Neural crest cell (in vitro differentiated cells): ENCODE data around the gene ITPR3. TPM values are rescaled to one million over a fixed set of nuclear protein-coding genes. Genes with fewer than 3 reads are reported as not detected.

ENCODE experiments used
- DNase-seq: peaks from one replicate; pipeline ENCODE4 v3.0.0; 2021; ENCODE audit warnings: low read depth, mixed read lengths, low spot score
- H3K27ac Mint-ChIP-seq: one replicate; pipeline ENCODE4 v1.8.0; 2021; ENCODE audit warnings: mild to moderate bottlenecking, mixed read lengths; ENCODE audit not compliant: unreplicated experiment
- H3K27me3 Mint-ChIP-seq: 2 replicates; pipeline ENCODE4 v1.8.0; 2021; ENCODE audit warnings: low read depth, mild to moderate bottlenecking, mixed read lengths
- H3K36me3 Mint-ChIP-seq: 2 replicates; pipeline ENCODE4 v1.8.0; 2021; ENCODE audit warnings: low read depth, mild to moderate bottlenecking, mixed read lengths
- H3K4me1 Mint-ChIP-seq: 2 replicates; pipeline ENCODE4 v1.8.0; 2021; ENCODE audit warnings: mixed read lengths
- H3K4me3 Mint-ChIP-seq: one replicate; pipeline ENCODE4 v1.8.0; 2021; ENCODE audit warnings: mild to moderate bottlenecking, mixed read lengths
- H3K9me3 Mint-ChIP-seq: 2 replicates; pipeline ENCODE4 v1.8.0; 2021; ENCODE audit warnings: mixed read lengths
- CTCF ChIP-seq: fragments of 200-600 bp; sonication (generic); conservative IDR thresholded peaks from 2 replicates; pipeline ENCODE4 v1.5.0; 2021; ENCODE audit warnings: antibody characterized with exemption, mild to moderate bottlenecking
- total RNA-seq: library from RNA; stranded (reverse); gene quantifications from 2 replicates; pipeline ENCODE4 v1.2.1, GENCODE V29; 2021

The ITPR3 gene
- total RNA-seq, 1 donor from 2014 or later: 16.0 TPM

DNA sequence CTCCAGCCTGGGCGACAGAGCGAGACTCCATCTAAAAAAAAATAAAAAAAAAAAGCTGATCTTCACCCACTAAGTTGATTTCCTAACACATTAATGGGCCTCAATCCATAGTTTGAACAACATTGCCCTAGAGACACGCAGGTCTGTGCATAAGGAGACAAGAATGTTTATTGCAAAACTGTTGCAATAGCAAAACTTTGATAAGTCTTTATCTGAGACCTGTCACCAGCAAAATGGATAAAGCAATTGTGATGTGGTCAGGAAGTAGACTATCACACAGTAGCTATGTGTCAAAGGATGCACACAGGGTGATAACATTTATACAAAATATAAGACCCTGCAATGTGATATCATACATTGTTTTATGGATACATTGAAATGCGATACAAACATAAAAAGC lies 4.2 kb upstream of the ITPR3 start:
- Mint-ChIP-seq H3K9me3 (no peaks in the 10 kb centered on the region), H3K36me3 (no peaks in the 10 kb centered on the region), H3K4me3 (no peak overlapping the region), H3K27ac (no peak overlapping the region), H3K27me3 (peaks cover 28% of the 10 kb centered on the region), H3K4me1 (peaks cover 32% of the 10 kb centered on the region)
- TF ChIP-seq CTCF: no peak
- DNase-seq: no peak

- Mint-ChIP-seq H3K27ac (no peak overlapping the region), H3K27me3 (peaks cover 52% of the 10 kb centered on the region), H3K4me3 (peak overlapping the region; percentile 96), H3K4me1 (peaks cover 33% of the 10 kb centered on the region), H3K9me3 (no peaks in the 10 kb centered on the region), H3K36me3 (no peaks in the 10 kb centered on the region)
- no peak for DNase-seq
- peak; percentile 33 for TF ChIP-seq CTCF
These were observed 1.8 kb upstream of the ITPR3 start for GRCh38 chr6:33619166-33619840.

GRCh38 chr6:33620158-33620855 lies 815 bp upstream of the ITPR3 start:
- H3K4me1 Mint-ChIP-seq: peaks cover 33% of the 10 kb centered on the region
- H3K9me3 Mint-ChIP-seq: no peaks in the 10 kb centered on the region
- no peaks in the 10 kb centered on the region for H3K36me3 Mint-ChIP-seq
- H3K27me3 Mint-ChIP-seq: peaks cover 58% of the 10 kb centered on the region
- peak overlapping the region; percentile 92 for H3K27ac Mint-ChIP-seq
- TF ChIP-seq CTCF: no peak
- peak overlapping the region; percentile 96 for H3K4me3 Mint-ChIP-seq
- no peak for DNase-seq

DNA sequence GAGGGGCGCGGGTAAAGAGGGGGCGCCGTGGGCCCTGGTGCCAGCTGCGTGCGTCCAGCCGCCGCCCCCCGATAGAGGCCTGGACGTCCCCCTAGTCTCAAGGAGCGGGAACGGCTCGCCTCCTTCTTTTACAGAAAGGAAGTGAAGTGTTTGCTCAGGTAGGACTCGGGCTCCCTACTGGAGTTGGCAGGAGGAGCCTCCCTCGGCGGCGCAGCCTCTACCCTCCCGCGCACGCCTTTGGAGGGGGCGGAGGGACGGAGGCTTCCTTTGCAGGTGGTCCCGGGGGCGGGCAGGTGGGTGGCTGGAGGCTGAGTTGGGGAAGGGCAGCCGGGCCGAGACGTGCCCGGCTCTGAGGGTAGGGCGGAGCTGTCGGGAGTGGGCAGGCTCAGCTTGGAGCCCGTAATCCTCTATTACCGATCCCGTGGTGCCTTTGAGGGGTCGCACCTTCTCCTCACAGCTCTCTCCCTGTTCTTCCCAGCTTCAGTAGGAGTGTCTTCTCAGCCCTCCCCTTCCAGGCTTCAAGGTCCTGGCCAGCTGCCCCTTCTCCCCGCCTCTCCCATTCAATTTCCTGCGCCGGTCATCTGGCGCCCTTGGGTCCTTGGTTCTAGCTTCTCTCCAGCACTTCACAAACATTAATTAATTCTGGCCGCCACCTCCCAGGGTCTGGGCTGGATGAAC lies 728 bp downstream of the ITPR3 start:
- Mint-ChIP-seq H3K36me3 (no peaks in the 10 kb centered on the region), H3K4me3 (peak overlapping the region; percentile 84), H3K4me1 (peaks cover 33% of the 10 kb centered on the region), H3K9me3 (no peaks in the 10 kb centered on the region), H3K27ac (no peak overlapping the region), H3K27me3 (peaks cover 58% of the 10 kb centered on the region)
- DNase-seq: no peak
- TF ChIP-seq CTCF: no peak

- Mint-ChIP-seq H3K27ac (no peak overlapping the region), H3K9me3 (no peaks in the 10 kb centered on the region), H3K4me1 (peaks cover 33% of the 10 kb centered on the region), H3K27me3 (peaks cover 58% of the 10 kb centered on the region), H3K36me3 (no peaks in the 10 kb centered on the region), H3K4me3 (peak overlapping the region; percentile 84)
- DNase-seq: no peak
- no peak for TF ChIP-seq CTCF
These were observed 1.6 kb downstream of the ITPR3 start for GRCh38 chr6:33622456-33623431.
